Measurements from ENCODE around the gene RAB1B.

- TF ChIP-seq CTCF (IDR thresholded peaks at IDR 0.05; ENCODE audit: borderline replicate concordance, extremely low read depth, low read length, poor library complexity, severe bottlenecking) (peak; percentile 61), EZH2 (IDR thresholded peaks at IDR 0.05; ENCODE audit: borderline replicate concordance, low read depth, low read length, severe bottlenecking) (no peak)
Observed at GRCh38 chr11:66264914-66265313, 3.5 kb upstream of the RAB1B start.

Measured in DND-41 (cell line).